H9 (cell line): ENCODE data around the gene FAM53A. TPM values are rescaled to one million over a fixed set of nuclear protein-coding genes. Genes with fewer than 3 reads are reported as not detected.
"Not testable (repeated sequence)": the region's sequence is repeated elsewhere in the genome, so short reads cannot be mapped to it uniquely, and the experiment has no call there.

Source experiments
- DNase-seq: peaks from one replicate; pipeline ENCODE4 v3.0.0-alpha.2; 2017
- H2AFZ ChIP-seq: one replicate; pipeline ENCODE4 v1.6.1; 2013; ENCODE audit warnings: mild to moderate bottlenecking, low read length, control low read depth, moderate library complexity
- H2AK5ac ChIP-seq: 2 replicates; pipeline ENCODE4 v1.6.1; 2013; ENCODE audit warnings: low read length, control low read depth, mixed read lengths; ENCODE audit not compliant: insufficient read length
- H2BK120ac ChIP-seq: one replicate; pipeline ENCODE4 v1.6.1; 2013; ENCODE audit warnings: low read depth, mild to moderate bottlenecking, low read length, control low read depth, inconsistent platforms; ENCODE audit not compliant: poor library complexity, severe bottlenecking
- H2BK12ac ChIP-seq: 2 replicates; pipeline ENCODE4 v1.6.1; 2013; ENCODE audit warnings: low read length, control low read depth, mixed read lengths, low read depth; ENCODE audit not compliant: insufficient read length
- H2BK15ac ChIP-seq: 2 replicates; pipeline ENCODE4 v1.6.1; 2013; ENCODE audit warnings: low read depth, low read length, control low read depth
- H2BK20ac ChIP-seq: one replicate; pipeline ENCODE4 v1.6.1; 2013; ENCODE audit warnings: low read depth, mild to moderate bottlenecking, low read length, control low read depth, inconsistent platforms; ENCODE audit not compliant: poor library complexity, severe bottlenecking
- H2BK5ac ChIP-seq: 2 replicates; pipeline ENCODE4 v1.6.1; 2013; ENCODE audit warnings: low read length, control low read depth, mixed read lengths; ENCODE audit not compliant: insufficient read length
- H3K14ac ChIP-seq: 2 replicates; pipeline ENCODE4 v1.6.1; 2013; ENCODE audit warnings: low read length, control low read depth; ENCODE audit not compliant: insufficient read depth
- H3K18ac ChIP-seq: 2 replicates; pipeline ENCODE4 v1.6.1; 2013; ENCODE audit warnings: low read depth, mild to moderate bottlenecking, mixed read lengths, low read length, control low read depth; ENCODE audit not compliant: insufficient read length
- H3K23ac ChIP-seq: 2 replicates; pipeline ENCODE4 v1.6.1; 2013; ENCODE audit warnings: low read length, control low read depth, mixed read lengths, low read depth; ENCODE audit not compliant: insufficient read length
- H3K23me2 ChIP-seq: 2 replicates; pipeline ENCODE4 v1.6.1; 2013; ENCODE audit warnings: low read depth, mild to moderate bottlenecking, mixed read lengths, low read length, control low read depth; ENCODE audit not compliant: insufficient read length, poor library complexity, severe bottlenecking
- H3K27ac ChIP-seq: 2 replicates; pipeline ENCODE4 v1.5.1; 2013; ENCODE audit warnings: low read length, control low read depth, mixed read lengths, low read depth; ENCODE audit not compliant: insufficient read length
- H3K27me3 ChIP-seq: 2 replicates; pipeline ENCODE4 v1.6.1; 2013; ENCODE audit warnings: low read length, control low read depth, inconsistent platforms; ENCODE audit not compliant: insufficient read depth
- H3K4ac ChIP-seq: 2 replicates; pipeline ENCODE4 v1.6.1; 2013; ENCODE audit warnings: low read depth, mild to moderate bottlenecking, control low read depth, inconsistent platforms, low read length, moderate library complexity
- H3K4me1 ChIP-seq: 2 replicates; pipeline ENCODE4 v1.6.1; 2013; ENCODE audit warnings: low read length, control low read depth, inconsistent platforms; ENCODE audit not compliant: insufficient read depth
- H3K4me2 ChIP-seq: 2 replicates; pipeline ENCODE4 v1.6.1; 2013; ENCODE audit warnings: low read length, control low read depth, mixed read lengths; ENCODE audit not compliant: insufficient read length, insufficient read depth
- H3K56ac ChIP-seq: 2 replicates; pipeline ENCODE4 v1.6.1; 2013; ENCODE audit warnings: low read depth, mild to moderate bottlenecking, mixed read lengths, low read length, control low read depth; ENCODE audit not compliant: insufficient read length
- H3K79me1 ChIP-seq: 2 replicates; pipeline ENCODE4 v1.6.1; 2013; ENCODE audit warnings: low read depth, mild to moderate bottlenecking, moderate library complexity, low read length, control low read depth, inconsistent platforms; ENCODE audit not compliant: insufficient read depth, poor library complexity, severe bottlenecking
- H3K79me2 ChIP-seq: 2 replicates; pipeline ENCODE4 v1.6.1; 2013; ENCODE audit warnings: low read length, control low read depth, inconsistent platforms; ENCODE audit not compliant: insufficient read depth
- H3K9ac ChIP-seq: 2 replicates; pipeline ENCODE4 v1.6.1; 2013; ENCODE audit warnings: low read length, control low read depth, mixed read lengths; ENCODE audit not compliant: insufficient read length; ENCODE audit errors: extremely low read depth
- H3K9me3 ChIP-seq: one replicate; pipeline ENCODE4 v1.6.1; 2013; ENCODE audit warnings: low read depth, low read length, inconsistent platforms; ENCODE audit not compliant: control insufficient read depth
- H3T11ph ChIP-seq: one replicate; pipeline ENCODE4 v1.6.1; 2013; ENCODE audit warnings: mild to moderate bottlenecking, low read length, control low read depth, inconsistent platforms
- H4K20me1 ChIP-seq: one replicate; pipeline ENCODE4 v1.6.1; 2013; ENCODE audit not compliant: control insufficient read depth, insufficient read length, insufficient read depth
- H4K5ac ChIP-seq: 2 replicates; pipeline ENCODE4 v1.6.1; 2013; ENCODE audit warnings: low read depth, mild to moderate bottlenecking, mixed read lengths, low read length, control low read depth; ENCODE audit not compliant: insufficient read length
- H4K8ac ChIP-seq: replicated peaks from 2 replicates; pipeline ENCODE4 v1.6.1; 2013; ENCODE audit warnings: low read length, control low read depth, mixed read lengths, low read depth; ENCODE audit not compliant: insufficient read length
- H4K91ac ChIP-seq: 2 replicates; pipeline ENCODE4 v1.6.1; 2013; ENCODE audit warnings: low read depth, mild to moderate bottlenecking, moderate library complexity, mixed read lengths, low read length, control low read depth; ENCODE audit not compliant: insufficient read length
- H3K27ac Mint-ChIP-seq, 3 experiments: 2 replicates in 2 of 3; 3 replicates in 1 of 3; pipeline ENCODE4 v1.8.0; 2020 to 2021; ENCODE audit warnings: mixed read lengths in 3 of 3, mild to moderate bottlenecking in 1 of 3, moderate library complexity in 1 of 3
- H3K27me3 Mint-ChIP-seq: 2 replicates; pipeline ENCODE4 v1.8.0; 2021; ENCODE audit warnings: low read depth, mild to moderate bottlenecking, moderate library complexity, mixed read lengths
- H3K36me3 Mint-ChIP-seq, 3 experiments: 2 replicates in 2 of 3; 3 replicates in 1 of 3; pipeline ENCODE4 v1.8.0; 2020 to 2021; ENCODE audit warnings: low read depth in 3 of 3, mixed read lengths in 3 of 3; ENCODE audit not compliant: insufficient read depth in 1 of 3
- H3K4me1 Mint-ChIP-seq, 2 experiments: 2 replicates each; pipeline ENCODE4 v1.8.0; 2020; ENCODE audit warnings: mixed read lengths in 2 of 2
- H3K4me3 Mint-ChIP-seq, 2 experiments: 2 replicates in 1 of 2; 3 replicates in 1 of 2; pipeline ENCODE4 v1.8.0; 2020 to 2021; ENCODE audit warnings: mild to moderate bottlenecking in 2 of 2, mixed read lengths in 2 of 2, moderate library complexity in 1 of 2
- H3K9me3 Mint-ChIP-seq, 2 experiments: 2 replicates in 1 of 2; 3 replicates in 1 of 2; pipeline ENCODE4 v1.8.0; 2020; ENCODE audit warnings: mild to moderate bottlenecking in 2 of 2, mixed read lengths in 2 of 2, moderate library complexity in 1 of 2
- WGBS: extraction: QIAGEN DNeasy Blood & Tissue Kit; methylation state at CpG from one replicate; pipeline ENCODE4 v1.1.7; 2013; ENCODE audit warnings: missing lambda C conversion rate, low lambda C conversion rate, mixed read lengths; ENCODE audit not compliant: insufficient read length; ENCODE audit errors: extremely low coverage; 5-methylcytosine and 5-hydroxymethylcytosine counted together
- total RNA-seq: library from RNA; stranded (reverse); gene quantifications from 2 replicates; pipeline ENCODE4 v1.2.1, GENCODE V29; 2021
- TF ChIP-seq, protein P1 (sequence below): fragments of 200-600 bp; sonication (generic); conservative IDR thresholded peaks from 3 replicates; pipeline ENCODE4 v1.8.0; 2021; ENCODE audit warnings: antibody characterized with exemption, mild to moderate bottlenecking

FAM53A gene
- total RNA-seq, 1 experiment from 2014 or later = 2.4 TPM

- Histone ChIP-seq H3K79me2 (no peaks in the 10 kb centered on the region), H4K91ac (no peak overlapping the region)
- TF ChIP-seq, protein P1, sequence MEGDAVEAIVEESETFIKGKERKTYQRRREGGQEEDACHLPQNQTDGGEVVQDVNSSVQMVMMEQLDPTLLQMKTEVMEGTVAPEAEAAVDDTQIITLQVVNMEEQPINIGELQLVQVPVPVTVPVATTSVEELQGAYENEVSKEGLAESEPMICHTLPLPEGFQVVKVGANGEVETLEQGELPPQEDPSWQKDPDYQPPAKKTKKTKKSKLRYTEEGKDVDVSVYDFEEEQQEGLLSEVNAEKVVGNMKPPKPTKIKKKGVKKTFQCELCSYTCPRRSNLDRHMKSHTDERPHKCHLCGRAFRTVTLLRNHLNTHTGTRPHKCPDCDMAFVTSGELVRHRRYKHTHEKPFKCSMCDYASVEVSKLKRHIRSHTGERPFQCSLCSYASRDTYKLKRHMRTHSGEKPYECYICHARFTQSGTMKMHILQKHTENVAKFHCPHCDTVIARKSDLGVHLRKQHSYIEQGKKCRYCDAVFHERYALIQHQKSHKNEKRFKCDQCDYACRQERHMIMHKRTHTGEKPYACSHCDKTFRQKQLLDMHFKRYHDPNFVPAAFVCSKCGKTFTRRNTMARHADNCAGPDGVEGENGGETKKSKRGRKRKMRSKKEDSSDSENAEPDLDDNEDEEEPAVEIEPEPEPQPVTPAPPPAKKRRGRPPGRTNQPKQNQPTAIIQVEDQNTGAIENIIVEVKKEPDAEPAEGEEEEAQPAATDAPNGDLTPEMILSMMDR = no peak
These were observed 75.8 kb downstream of the FAM53A start for GRCh38 chr4:1608196-1608820.

GRCh38 chr4:1607436-1608195, 76.5 kb downstream of the FAM53A start:
- not testable (repeated sequence) for H2BK5ac ChIP-seq, H3K14ac ChIP-seq, H2BK12ac ChIP-seq, H3K4me1 ChIP-seq, H3K18ac ChIP-seq, H2AFZ ChIP-seq, H3K79me1 ChIP-seq, H3K4me1 Mint-ChIP-seq, H4K20me1 ChIP-seq, H3K27me3 Mint-ChIP-seq, H2BK20ac ChIP-seq, H3K4ac ChIP-seq, H2BK15ac ChIP-seq, H4K8ac ChIP-seq, H4K91ac ChIP-seq, H3T11ph ChIP-seq, H3K4me2 ChIP-seq, H3K9me3 ChIP-seq, H3K23me2 ChIP-seq, H2AK5ac ChIP-seq, H3K4me3 Mint-ChIP-seq, H3K36me3 Mint-ChIP-seq, H3K23ac ChIP-seq, H3K27ac ChIP-seq, H4K5ac ChIP-seq, H3K9ac ChIP-seq, H3K56ac ChIP-seq, H3K27me3 ChIP-seq, H2BK120ac ChIP-seq, DNase-seq, H3K9me3 Mint-ChIP-seq, H3K79me2 ChIP-seq
- peak overlapping the region in 1 of 3 experiments; percentile 94; a peak in 2 of 7 replicates for H3K27ac Mint-ChIP-seq
- no CpG with 5 or more reads among the region's 23 CpGs for WGBS

More at GRCh38 chr4:1608196-1608820, 75.8 kb downstream of the FAM53A start:
- Histone ChIP-seq H2AFZ (no peak overlapping the region), H3K27me3 (no peaks in the 10 kb centered on the region), H3T11ph (no peak overlapping the region), H3K9ac (no peak overlapping the region), H2BK20ac (no peak overlapping the region), H4K5ac (no peak overlapping the region), H3K23me2 (no peaks in the 10 kb centered on the region), H4K8ac (no peak overlapping the region), H2BK15ac (no peak overlapping the region), H4K20me1 (no peaks in the 10 kb centered on the region), H2AK5ac (no peak overlapping the region), H3K9me3 (no peaks in the 10 kb centered on the region), H3K23ac (no peak overlapping the region), H2BK5ac (no peak overlapping the region), H3K27ac (no peak overlapping the region), H3K56ac (no peak overlapping the region), H3K14ac (no peak overlapping the region; the same call in 1 of the 2 replicates), H3K4ac (no peak overlapping the region), H3K79me1 (no peaks in the 10 kb centered on the region), H3K18ac (no peak overlapping the region), H2BK120ac (no peak overlapping the region), H3K4me1 (no peaks in the 10 kb centered on the region), H3K4me2 (no peak overlapping the region), H2BK12ac (no peak overlapping the region)
- DNase-seq = no peak
- WGBS = no CpG with 5 or more reads among the region's 24 CpGs
- H3K27me3 Mint-ChIP-seq = no peaks in the 10 kb centered on the region; the same call in 1 of the 2 replicates
- no peaks in the 10 kb centered on the region for H3K9me3 Mint-ChIP-seq
- no peaks in the 10 kb centered on the region; a peak in 1 of 7 replicates for H3K36me3 Mint-ChIP-seq
- H3K4me1 Mint-ChIP-seq = 0 out of 4 replicates have a peak, but pooled peaks cover 0 to 5% of the 10 kb centered on the region in 2 experiments
- H3K4me3 Mint-ChIP-seq = no peak overlapping the region; a peak in 1 of 5 replicates
- peak overlapping the region in 1 of 3 experiments; percentile 94; a peak in 2 of 7 replicates for H3K27ac Mint-ChIP-seq
